ENCODE data around the gene FBXL12. TPM values are rescaled to one million over a fixed set of nuclear protein-coding genes. Genes with fewer than 3 reads are reported as not detected.

The FBXL12 gene
- total RNA-seq, result 10 to 100 TPM; 16.1 to 25.4 TPM

- intact Hi-C loops (cut with DNase I), result no loop called here
- TF ChIP-seq POLR2A (IDR thresholded peaks at IDR 0.05) (peak; percentile 62 to 94 (median 91)), CTCF (IDR thresholded peaks at IDR 0.05) (no peak)
- H3K36me3 ChIP-seq (replicated peaks in 1 of 2; ENCODE audit: insufficient read depth in 1 of 2, low read depth in 2 of 2), result no peaks in the 10 kb centered on the region
These were observed at the start of gene FBXL12 for GRCh38 chr19:9818734-9819595. FBXL12 (minus strand) TSS chr19:9819079; CDS start chr19:9818813, 266 bp downstream.

GRCh38 chr19:9865732-9866501 is 47.0 kb upstream of the FBXL12 start:
- Histone ChIP-seq H3K9me3 (no peaks in the 10 kb centered on the region), H3K4me3 (no peak overlapping the region), H3K27ac (no peak overlapping the region), H3K27me3 (no peaks in the 10 kb centered on the region), H3K36me3 (replicated peaks in 1 of 2; ENCODE audit: insufficient read depth in 1 of 2, low read depth in 2 of 2) (no peaks in the 10 kb centered on the region), H3K4me1 (no peaks in the 10 kb centered on the region)
- TF ChIP-seq CTCF (IDR thresholded peaks at IDR 0.05) (no peak), POLR2A (IDR thresholded peaks at IDR 0.05) (no peak)
- no peak for ATAC-seq
- intact Hi-C loops (cut with DNase I), result no loop called here
- 79 to 82% methylated on average over 16 of the region's 16 CpGs for WGBS, 2 donors
- DNase-seq, result no peak

More at GRCh38 chr19:9818734-9819595, at the start of gene FBXL12:
- ATAC-seq, result peak; percentile 93
- DNase-seq, result peak; percentile 100
- WGBS, 2 donors, result 0 to 1% methylated on average over 16 to 82 of the region's 82 CpGs
- peak within 1 kb of the TSS; percentile 72 to 98 (median 94) for H3K27ac ChIP-seq
- peak within 1 kb of the TSS; percentile 31 to 95 for H3K4me3 ChIP-seq
- peaks cover 17% of the 10 kb centered on the region for H3K4me1 ChIP-seq
- H3K9me3 ChIP-seq, result no peaks in the 10 kb centered on the region
- H3K27me3 ChIP-seq, result no peaks in the 10 kb centered on the region

- Histone ChIP-seq H3K9me3 (no peaks in the 10 kb centered on the region), H3K27ac (no peak overlapping the region), H3K4me3 (no peak overlapping the region), H3K4me1 (no peaks in the 10 kb centered on the region), H3K36me3 (replicated peaks in 1 of 2; ENCODE audit: insufficient read depth in 1 of 2, low read depth in 2 of 2) (no peaks in the 10 kb centered on the region), H3K27me3 (no peaks in the 10 kb centered on the region)
- DNase-seq, result no peak
- TF ChIP-seq CTCF (IDR thresholded peaks at IDR 0.05) (no peak), POLR2A (IDR thresholded peaks at IDR 0.05) (no peak)
- ATAC-seq, result no peak
- WGBS, 2 donors, result 58 to 67% methylated on average over 5 of the region's 5 CpGs
- intact Hi-C loops (cut with DNase I), result no loop called here
These were observed 44.9 kb upstream of the FBXL12 start for GRCh38 chr19:9863759-9864158.

GRCh38 chr19:9862938-9863337 is 44.1 kb upstream of the FBXL12 start:
- intact Hi-C loops (cut with DNase I), result no loop called here

More at GRCh38 chr19:9862938-9863337, 44.1 kb upstream of the FBXL12 start:
- Histone ChIP-seq H3K4me3 (no peak overlapping the region), H3K27me3 (no peaks in the 10 kb centered on the region), H3K4me1 (no peaks in the 10 kb centered on the region), H3K36me3 (replicated peaks in 1 of 2; ENCODE audit: insufficient read depth in 1 of 2, low read depth in 2 of 2) (no peaks in the 10 kb centered on the region), H3K9me3 (no peaks in the 10 kb centered on the region), H3K27ac (no peak overlapping the region)
- no peak for ATAC-seq
- 77 to 81% methylated on average over 4 of the region's 4 CpGs for WGBS, 2 donors
- TF ChIP-seq CTCF (IDR thresholded peaks at IDR 0.05) (no peak), POLR2A (IDR thresholded peaks at IDR 0.05) (no peak)
- no peak for DNase-seq

Measured in body of pancreas (tissue), 4 donors.